Glutamatergic neuron (in vitro differentiated cells): ENCODE measurements around the gene CDH23. TPM values are rescaled to one million over a fixed set of nuclear protein-coding genes. Genes with fewer than 3 reads are reported as not detected.

Experiments used
- DNase-seq: peaks from one replicate; pipeline ENCODE4 v3.0.0; 2022
- H3K27ac Mint-ChIP-seq: one replicate; pipeline ENCODE4 v1.8.0; 2020; ENCODE audit warnings: mild to moderate bottlenecking, mixed read lengths, inconsistent platforms; ENCODE audit not compliant: unreplicated experiment
- H3K27me3 Mint-ChIP-seq: one replicate; pipeline ENCODE4 v1.8.0; 2020; ENCODE audit warnings: mild to moderate bottlenecking, moderate library complexity, mixed read lengths, inconsistent platforms; ENCODE audit not compliant: unreplicated experiment
- H3K36me3 Mint-ChIP-seq: one replicate; pipeline ENCODE4 v1.8.0; 2020; ENCODE audit warnings: mild to moderate bottlenecking, mixed read lengths, inconsistent platforms; ENCODE audit not compliant: unreplicated experiment
- H3K4me1 Mint-ChIP-seq: one replicate; pipeline ENCODE4 v1.8.0; 2020; ENCODE audit warnings: mild to moderate bottlenecking, low read depth, mixed read lengths, inconsistent platforms; ENCODE audit not compliant: unreplicated experiment
- H3K4me3 Mint-ChIP-seq: one replicate; pipeline ENCODE4 v1.8.0; 2020; ENCODE audit warnings: mild to moderate bottlenecking, mixed read lengths, inconsistent platforms; ENCODE audit not compliant: unreplicated experiment
- H3K9me3 Mint-ChIP-seq: one replicate; pipeline ENCODE4 v1.8.0; 2020; ENCODE audit warnings: mild to moderate bottlenecking, moderate library complexity, mixed read lengths, inconsistent platforms; ENCODE audit not compliant: unreplicated experiment
- CTCF ChIP-seq: fragments of 200-600 bp; sonication (generic); IDR thresholded peaks from one replicate; pipeline ENCODE4 v1.5.0; 2021; ENCODE audit not compliant: partially characterized antibody, unreplicated experiment
- total RNA-seq: library from RNA; stranded (reverse); fragmentation: NEBNext Ultra II Directional; extraction: Animal tissue kit (Norgen Biotek cat#: 25700); gene quantifications from one replicate; pipeline ENCODE4 v1.2.1, GENCODE V29; 2021; ENCODE audit not compliant: unreplicated experiment

CDH23 gene
- total RNA-seq, 1 donor from 2014 or later = 2.0 TPM

GRCh38 chr10:71427246-71427645 is 30.5 kb downstream of the CDH23 start:
- H3K36me3 Mint-ChIP-seq = no peaks in the 10 kb centered on the region
- H3K4me3 Mint-ChIP-seq = no peak overlapping the region
- no peak overlapping the region for H3K27ac Mint-ChIP-seq
- H3K27me3 Mint-ChIP-seq = peaks cover 3% of the 10 kb centered on the region
- no peak for TF ChIP-seq CTCF
- no peak for DNase-seq
- no peaks in the 10 kb centered on the region for H3K9me3 Mint-ChIP-seq
- H3K4me1 Mint-ChIP-seq = peaks cover 3% of the 10 kb centered on the region

- H3K36me3 Mint-ChIP-seq = no peaks in the 10 kb centered on the region
- peaks cover 5% of the 10 kb centered on the region for H3K4me1 Mint-ChIP-seq
- TF ChIP-seq CTCF = no peak
- H3K4me3 Mint-ChIP-seq = no peak overlapping the region
- H3K27me3 Mint-ChIP-seq = no peaks in the 10 kb centered on the region
- H3K27ac Mint-ChIP-seq = no peak overlapping the region
- DNase-seq = no peak
- H3K9me3 Mint-ChIP-seq = peaks cover 1% of the 10 kb centered on the region
Measured at GRCh38 chr10:71429304-71429703, 32.6 kb downstream of the CDH23 start.

- Mint-ChIP-seq H3K27me3 (no peaks in the 10 kb centered on the region), H3K4me3 (no peak overlapping the region), H3K4me1 (peaks cover 1% of the 10 kb centered on the region), H3K36me3 (no peaks in the 10 kb centered on the region), H3K27ac (no peak overlapping the region), H3K9me3 (peaks cover 1% of the 10 kb centered on the region)
- TF ChIP-seq CTCF = peak; percentile 56
- DNase-seq = no peak
Measured at GRCh38 chr10:71429929-71430328, 33.2 kb downstream of the CDH23 start.

GRCh38 chr10:71431239-71432100 is 34.8 kb downstream of the CDH23 start:
- H3K4me1 Mint-ChIP-seq = peaks cover 5% of the 10 kb centered on the region
- no peak overlapping the region for H3K27ac Mint-ChIP-seq
- H3K9me3 Mint-ChIP-seq = peaks cover 1% of the 10 kb centered on the region
- no peak overlapping the region for H3K4me3 Mint-ChIP-seq
- no peaks in the 10 kb centered on the region for H3K36me3 Mint-ChIP-seq
- TF ChIP-seq CTCF = no peak
- H3K27me3 Mint-ChIP-seq = no peaks in the 10 kb centered on the region
- no peak for DNase-seq
